CD4-positive, alpha-beta T cell treated with Interleukin-15 for 4 hours (primary cell): Measurements from ENCODE around the gene PRSS2.
"Not testable (repeated sequence)": the region's sequence is repeated elsewhere in the genome, so short reads cannot be mapped to it uniquely, and the experiment has no call there.

Source experiments
- DNase-seq: peaks from one replicate; pipeline ENCODE4 v3.0.0-alpha.2; 2020; ENCODE audit warnings: low spot score

PRSS2 gene

GRCh38 chr7:142759433-142759832 is 11.3 kb upstream of the PRSS2 start:
- DNase-seq = no peak

- no peak for DNase-seq
Measured at GRCh38 chr7:142760071-142760642, 10.6 kb upstream of the PRSS2 start.

- DNase-seq = not testable (repeated sequence)
Measured at GRCh38 chr7:142761606-142762005, 9.2 kb upstream of the PRSS2 start.

GRCh38 chr7:142762104-142762503 is 8.7 kb upstream of the PRSS2 start:
- no peak for DNase-seq

- DNase-seq = no peak
Measured at GRCh38 chr7:142767451-142767850, 3.3 kb upstream of the PRSS2 start.

DNA sequence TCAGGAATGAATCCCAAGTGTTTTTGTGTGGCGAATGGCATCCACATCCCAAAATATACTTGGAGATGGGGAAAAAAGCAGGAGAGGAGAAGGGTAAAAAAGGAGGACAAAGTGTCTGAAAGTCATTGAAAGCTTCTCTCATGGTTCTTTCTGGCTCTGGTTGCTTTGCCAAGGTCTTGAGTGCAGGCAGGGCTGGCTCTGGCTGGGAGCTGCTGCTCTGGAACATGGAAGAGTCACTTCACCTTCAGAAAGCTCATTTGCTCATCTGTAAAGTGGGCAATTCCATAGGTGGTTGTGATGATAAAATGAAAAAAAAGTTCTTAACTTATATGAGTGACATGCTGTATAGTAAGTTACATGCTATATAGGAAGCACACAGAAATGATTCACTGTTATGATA is 2.9 kb upstream of the PRSS2 start:
- no peak for DNase-seq

- not testable (repeated sequence) for DNase-seq
Measured at GRCh38 chr7:142768885-142769284, 1.9 kb upstream of the PRSS2 start.

DNA sequence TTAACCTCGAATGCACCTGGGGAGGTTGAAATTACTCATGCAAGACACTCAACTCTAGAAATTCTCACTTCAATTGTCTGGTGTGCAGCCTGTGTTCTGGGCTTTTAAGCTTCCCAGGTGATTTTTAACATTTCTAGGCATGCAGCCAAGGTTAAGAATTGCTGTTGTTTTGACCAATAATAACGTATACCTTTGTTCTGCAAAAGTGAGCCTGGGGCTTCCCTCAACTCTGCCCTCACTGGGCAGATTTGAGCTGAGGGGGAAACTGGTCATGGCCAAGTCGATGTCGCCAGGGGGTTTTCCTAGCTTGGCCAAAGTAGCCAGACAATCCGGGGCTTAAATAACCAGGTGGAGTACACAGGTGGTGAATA is 568 bp downstream of the PRSS2 start:
- no peak for DNase-seq

DNA sequence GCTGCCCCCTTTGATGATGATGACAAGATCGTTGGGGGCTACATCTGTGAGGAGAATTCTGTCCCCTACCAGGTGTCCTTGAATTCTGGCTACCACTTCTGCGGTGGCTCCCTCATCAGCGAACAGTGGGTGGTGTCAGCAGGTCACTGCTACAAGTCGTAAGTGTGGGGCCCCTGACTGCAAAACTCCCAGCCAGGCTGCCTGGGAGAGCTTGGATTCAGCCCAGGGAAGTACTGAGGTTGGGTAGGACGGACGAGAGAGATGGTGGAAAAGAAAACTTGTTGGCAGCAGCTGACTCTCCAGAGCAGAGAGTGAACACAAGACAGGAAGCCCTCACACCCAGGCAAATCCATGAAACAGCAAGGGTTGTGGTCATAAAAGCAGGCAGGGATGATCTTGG is 1.3 kb downstream of the PRSS2 start:
- no peak for DNase-seq

- no peak for DNase-seq
Measured at GRCh38 chr7:142772673-142773072, 1.9 kb downstream of the PRSS2 start.

DNA sequence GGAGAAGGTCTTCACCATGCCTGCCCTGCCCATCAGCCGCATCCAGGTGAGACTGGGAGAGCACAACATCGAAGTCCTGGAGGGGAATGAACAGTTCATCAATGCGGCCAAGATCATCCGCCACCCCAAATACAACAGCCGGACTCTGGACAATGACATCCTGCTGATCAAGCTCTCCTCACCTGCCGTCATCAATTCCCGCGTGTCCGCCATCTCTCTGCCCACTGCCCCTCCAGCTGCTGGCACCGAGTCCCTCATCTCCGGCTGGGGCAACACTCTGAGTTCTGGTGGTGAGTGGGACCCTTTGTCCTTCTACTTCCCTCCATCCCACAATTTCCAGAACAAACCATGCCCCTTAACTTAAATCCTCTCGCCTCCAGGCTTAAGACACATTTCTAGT is 2.5 kb downstream of the PRSS2 start:
- no peak for DNase-seq

DNA sequence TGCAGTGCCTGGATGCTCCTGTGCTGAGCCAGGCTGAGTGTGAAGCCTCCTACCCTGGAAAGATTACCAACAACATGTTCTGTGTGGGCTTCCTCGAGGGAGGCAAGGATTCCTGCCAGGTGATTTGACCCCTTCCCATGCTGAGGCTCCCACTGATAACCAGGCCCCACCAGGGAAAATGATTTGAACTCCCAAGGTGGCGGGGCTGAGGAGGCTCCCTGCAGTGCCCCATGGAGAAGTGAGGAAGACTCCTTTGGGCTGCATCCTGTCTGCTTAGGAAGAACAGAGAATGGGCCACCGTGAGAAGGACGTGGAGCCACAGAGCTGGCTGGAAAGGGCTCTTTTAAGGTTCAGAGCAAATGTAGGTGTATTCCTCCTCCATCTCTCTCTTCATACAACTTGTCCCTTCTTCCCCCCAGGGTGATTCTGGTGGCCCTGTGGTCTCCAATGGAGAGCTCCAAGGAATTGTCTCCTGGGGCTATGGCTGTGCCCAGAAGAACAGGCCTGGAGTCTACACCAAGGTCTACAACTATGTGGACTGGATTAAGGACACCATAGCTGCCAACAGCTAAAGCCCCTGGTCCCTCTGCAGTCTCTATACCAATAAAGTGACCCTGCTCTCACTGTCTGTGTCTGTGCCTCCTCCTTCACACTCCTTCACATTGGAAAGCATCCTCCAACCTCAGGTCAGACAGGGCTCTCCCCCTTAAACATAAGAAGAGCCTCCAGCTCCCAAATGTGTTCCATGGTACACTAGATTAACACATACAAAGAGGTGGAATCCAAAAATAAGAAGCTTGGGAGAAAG is 3.4 kb downstream of the PRSS2 start:
- DNase-seq = no peak

- DNase-seq = no peak
Measured at GRCh38 chr7:142774826-142775225, 4.1 kb downstream of the PRSS2 start.

GRCh38 chr7:142775351-142776115 is 4.8 kb downstream of the PRSS2 start:
- not testable (repeated sequence) for DNase-seq

GRCh38 chr7:142776206-142776844 is 5.6 kb downstream of the PRSS2 start:
- no peak for DNase-seq

GRCh38 chr7:142776845-142777225 is 6.1 kb downstream of the PRSS2 start:
- not testable (repeated sequence) for DNase-seq

DNA sequence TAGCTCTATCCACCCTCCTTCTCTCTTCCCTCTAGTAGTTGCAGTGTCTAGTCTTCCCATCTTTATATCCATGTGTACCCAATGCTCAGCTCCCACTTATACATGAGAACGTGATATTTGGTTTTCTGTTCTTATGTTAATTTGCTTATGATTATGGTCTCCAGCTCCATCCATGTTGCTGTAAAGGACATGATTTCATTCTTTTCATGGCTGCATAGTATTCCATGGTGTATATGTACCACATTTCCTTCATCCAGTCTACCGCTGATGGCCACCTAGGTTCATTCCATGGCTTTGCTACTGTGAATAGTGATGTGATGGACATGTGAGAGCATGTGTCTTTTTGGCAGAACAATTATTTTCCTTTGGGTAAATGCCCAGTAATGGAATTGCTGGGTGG is 6.5 kb downstream of the PRSS2 start:
- no peak for DNase-seq

DNA sequence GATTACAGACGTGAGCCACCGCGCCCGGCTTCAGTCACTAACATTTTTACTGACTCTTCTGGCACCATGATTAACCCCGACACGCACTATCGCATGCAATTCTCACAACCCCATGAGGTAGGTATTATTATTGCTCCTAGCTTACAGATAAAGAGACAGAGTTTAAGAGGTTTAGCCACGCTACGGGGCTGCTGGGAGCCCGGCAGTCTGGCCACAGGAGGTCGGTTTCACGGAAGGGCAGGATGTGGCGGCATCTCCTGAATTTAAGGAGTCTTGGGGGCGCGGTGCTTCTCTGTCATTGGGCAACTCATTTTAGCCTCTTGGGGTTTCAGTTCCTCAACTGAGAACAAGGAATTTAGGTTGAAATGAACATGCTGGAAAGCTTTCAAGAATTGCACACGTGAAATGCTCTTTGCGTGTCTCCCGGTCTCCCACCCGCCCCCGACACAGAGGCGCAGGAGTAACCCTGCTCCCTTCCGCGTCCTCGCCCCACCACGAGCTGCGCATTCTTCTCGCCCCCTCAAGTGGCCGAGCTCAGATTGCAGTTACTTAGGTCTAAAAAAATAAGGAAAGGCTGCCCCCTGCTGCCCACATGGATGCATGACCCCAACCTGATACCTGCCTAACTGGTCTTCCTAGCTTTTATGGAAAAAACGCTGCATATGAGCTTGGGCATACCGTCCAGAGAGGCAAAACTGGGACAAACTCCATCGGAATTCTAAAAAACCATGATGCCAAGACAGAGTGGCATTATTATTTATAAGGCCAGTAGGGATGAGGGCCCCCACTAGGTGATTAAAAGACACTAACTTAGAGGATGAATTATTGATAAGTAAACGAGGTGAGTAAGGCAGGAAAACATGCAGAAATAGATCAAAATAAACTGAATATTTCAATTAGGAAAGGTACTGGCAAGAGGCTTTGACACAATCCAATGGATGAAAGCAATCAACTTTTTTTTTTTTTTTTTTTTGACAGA is 12.4 kb downstream of the PRSS2 start:
- peak; percentile 78 for DNase-seq

GRCh38 chr7:142784096-142784495 is 13.3 kb downstream of the PRSS2 start:
- no peak for DNase-seq

DNA sequence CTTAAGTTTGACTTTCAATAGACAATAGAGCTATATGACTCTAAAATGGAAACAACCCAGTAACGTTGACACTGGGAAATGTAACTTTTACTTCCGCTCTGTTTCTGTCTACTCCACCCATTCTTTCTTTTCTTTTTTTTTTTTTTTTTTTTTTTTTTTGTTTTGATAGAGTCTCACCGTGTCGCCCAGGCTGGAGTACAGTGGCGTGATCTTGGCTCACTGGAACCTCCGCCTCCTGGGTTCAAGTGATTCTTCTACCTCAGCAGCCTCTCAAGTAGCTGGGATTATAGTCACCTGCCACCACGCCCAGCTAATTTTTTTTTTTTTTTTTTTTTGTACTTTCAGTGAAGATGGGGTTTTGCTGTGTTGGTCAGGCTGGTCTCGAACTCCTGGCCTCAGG is 13.9 kb downstream of the PRSS2 start:
- DNase-seq = peak; percentile 53

GRCh38 chr7:142785841-142786250 is 15.1 kb downstream of the PRSS2 start:
- DNase-seq = peak; percentile 86
